Lower lobe of right lung (tissue), 2 donors: Measurements from ENCODE around the gene DNAH2. TPM values are rescaled to one million over a fixed set of nuclear protein-coding genes. Genes with fewer than 3 reads are reported as not detected.

ENCODE experiments used
- ATAC-seq, 2 donors: fragments of 200-7000 bp; cut with Tn5 transposase; one replicate each; pipeline ENCODE4 v1.9.1; 2020 to 2022; ENCODE audit warnings: mild to moderate bottlenecking in 2 of 2, moderate library complexity in 2 of 2
- DNase-seq: peaks from one replicate; pipeline ENCODE4 v3.0.0-alpha.2; 2020
- H3K27ac ChIP-seq: fragments of 200-600 bp; one replicate; pipeline ENCODE4 v1.8.0; 2022
- H3K27me3 ChIP-seq: fragments of 200-600 bp; one replicate; pipeline ENCODE4 v1.8.0; 2022; ENCODE audit warnings: low read depth
- H3K36me3 ChIP-seq: fragments of 200-600 bp; one replicate; pipeline ENCODE4 v1.8.0; 2022; ENCODE audit warnings: mild to moderate bottlenecking
- H3K4me1 ChIP-seq: fragments of 200-600 bp; one replicate; pipeline ENCODE4 v1.8.0; 2022
- H3K4me3 ChIP-seq: fragments of 200-600 bp; one replicate; pipeline ENCODE4 v1.8.0; 2022; ENCODE audit warnings: mild to moderate bottlenecking
- H3K9me3 ChIP-seq: fragments of 200-600 bp; one replicate; pipeline ENCODE4 v1.8.0; 2022
- CTCF ChIP-seq: fragments of 200-600 bp; IDR thresholded peaks from one replicate; pipeline ENCODE4 v1.8.0; 2022; ENCODE audit warnings: antibody characterized with exemption, mild to moderate bottlenecking
- intact Hi-C: fragments of 100-400 bp; cut with DNase I; formaldehyde crosslinking; loops from one replicate; pipeline ENCODE4 v1.11.0; 2022
- total RNA-seq: library from RNA; stranded (reverse); fragmentation: NEBNext Ultra II Directional; extraction: Animal tissue kit (Norgen Biotek cat#: 25700); gene quantifications from one replicate; pipeline ENCODE4 v1.2.1, GENCODE V29; 2021
- donor health status: DM: no; HTN: yes; CAD: no; lungs with severe emphysema.

Gene DNAH2
- total RNA-seq, 1 donor from 2014 or later: 6.2 TPM

- Histone ChIP-seq H3K4me1 (peaks cover 12% of the 10 kb centered on the region), H3K4me3 (peak within 1 kb of the TSS; percentile 39), H3K9me3 (no peaks in the 10 kb centered on the region), H3K27me3 (peaks cover 60% of the 10 kb centered on the region), H3K36me3 (peaks cover 21% of the 10 kb centered on the region), H3K27ac (no peak within 1 kb of the TSS)
- peak; percentile 39 for DNase-seq
- ATAC-seq: peak; percentile 39 to 41
- TF ChIP-seq CTCF: no peak
- intact Hi-C loops: no loop called here
Observed at GRCh38 chr17:7704601-7705268, 12.8 kb upstream of the DNAH2 start, which contains the start of gene EFNB3. TSS of gene EFNB3 (plus strand) at chr17:7705202. CDS start at chr17:7705599, 397 bp downstream.

- Histone ChIP-seq H3K27ac (no peak overlapping the region), H3K9me3 (no peaks in the 10 kb centered on the region), H3K4me1 (peaks cover 12% of the 10 kb centered on the region), H3K27me3 (peaks cover 61% of the 10 kb centered on the region), H3K36me3 (peaks cover 20% of the 10 kb centered on the region), H3K4me3 (peak overlapping the region; percentile 39)
- DNase-seq (no peak), ATAC-seq (peak in 1 of 2 donors; percentile 4)
- intact Hi-C loops: no loop called here
- no peak for TF ChIP-seq CTCF
Observed at GRCh38 chr17:7705269-7706255, 12.0 kb upstream of the DNAH2 start.

GRCh38 chr17:7706631-7707354 is 10.8 kb upstream of the DNAH2 start:
- ATAC-seq (no peak), DNase-seq (no peak)
- Histone ChIP-seq H3K36me3 (peaks cover 9% of the 10 kb centered on the region), H3K9me3 (no peaks in the 10 kb centered on the region), H3K4me3 (no peak overlapping the region), H3K27ac (no peak overlapping the region), H3K27me3 (peaks cover 69% of the 10 kb centered on the region), H3K4me1 (peaks cover 12% of the 10 kb centered on the region)
- intact Hi-C loops: no loop called here
- TF ChIP-seq CTCF: no peak

GRCh38 chr17:7707446-7707845 is 10.1 kb upstream of the DNAH2 start:
- Histone ChIP-seq H3K9me3 (no peaks in the 10 kb centered on the region), H3K36me3 (peaks cover 6% of the 10 kb centered on the region), H3K4me3 (no peak overlapping the region), H3K4me1 (peaks cover 12% of the 10 kb centered on the region), H3K27ac (no peak overlapping the region), H3K27me3 (peaks cover 76% of the 10 kb centered on the region)
- intact Hi-C loops: no loop called here
- no peak for TF ChIP-seq CTCF
- ATAC-seq (no peak), DNase-seq (no peak)
